ENCODE results near the gene SEMA6D. TPM values are rescaled to one million over a fixed set of nuclear protein-coding genes. Genes with fewer than 3 reads are reported as not detected.

The SEMA6D gene
- polyA plus RNA-seq, 1 donor from 2014 or later = 108 TPM

- Histone ChIP-seq H3K4me2 (ENCODE audit: low read length) (no peak overlapping the region), H3K27me3 (ENCODE audit: insufficient read depth, low read depth, low read length) (no peaks in the 10 kb centered on the region), H3K9me3 (ENCODE audit: low read length) (no peaks in the 10 kb centered on the region), H3K4me3 (ENCODE audit: low read length) (no peak overlapping the region), H3K79me2 (replicated peaks; ENCODE audit: insufficient read depth, low read length) (no peaks in the 10 kb centered on the region), H3K9ac (ENCODE audit: low read length) (no peak overlapping the region), H3K36me3 (ENCODE audit: insufficient read depth, low read length) (peaks cover 5% of the 10 kb centered on the region), H3F3A (ENCODE audit: insufficient read depth, low read length, poor library complexity, severe bottlenecking) (no peaks in the 10 kb centered on the region), H2AFZ (ENCODE audit: low read depth, low read length) (no peak overlapping the region), H3K9me2 (ENCODE audit: insufficient read depth, low read length) (no peaks in the 10 kb centered on the region), H4K20me1 (ENCODE audit: insufficient read depth) (no peaks in the 10 kb centered on the region), H3K27ac (ENCODE audit: low read length) (no peak overlapping the region)
- TF ChIP-seq EZH2 (IDR thresholded peaks at IDR 0.05; ENCODE audit: borderline replicate concordance, insufficient read depth, low read length, poor library complexity, severe bottlenecking) = no peak
Measured at GRCh38 chr15:47742742-47743141, 25.4 kb downstream of the SEMA6D start.

GRCh38 chr15:47743385-47743784, 26.1 kb downstream of the SEMA6D start:
- Histone ChIP-seq H3K4me2 (ENCODE audit: low read length) (no peak overlapping the region), H3K79me2 (replicated peaks; ENCODE audit: insufficient read depth, low read length) (no peaks in the 10 kb centered on the region), H3K36me3 (ENCODE audit: insufficient read depth, low read length) (peaks cover 5% of the 10 kb centered on the region)

GRCh38 chr15:47743886-47744285, 26.6 kb downstream of the SEMA6D start:
- Histone ChIP-seq H3K27ac (ENCODE audit: low read length) (no peak overlapping the region), H3K9ac (ENCODE audit: low read length) (no peak overlapping the region), H3F3A (ENCODE audit: insufficient read depth, low read length, poor library complexity, severe bottlenecking) (no peaks in the 10 kb centered on the region), H3K4me2 (ENCODE audit: low read length) (no peak overlapping the region), H3K9me2 (ENCODE audit: insufficient read depth, low read length) (no peaks in the 10 kb centered on the region), H2AFZ (ENCODE audit: low read depth, low read length) (no peak overlapping the region), H3K27me3 (ENCODE audit: insufficient read depth, low read depth, low read length) (no peaks in the 10 kb centered on the region), H4K20me1 (ENCODE audit: insufficient read depth) (no peaks in the 10 kb centered on the region), H3K79me2 (replicated peaks; ENCODE audit: insufficient read depth, low read length) (no peaks in the 10 kb centered on the region), H3K9me3 (ENCODE audit: low read length) (no peaks in the 10 kb centered on the region), H3K4me3 (ENCODE audit: low read length) (no peak overlapping the region), H3K36me3 (ENCODE audit: insufficient read depth, low read length) (peaks cover 5% of the 10 kb centered on the region)
- TF ChIP-seq REST (IDR thresholded peaks at IDR 0.05; ENCODE audit: borderline replicate concordance) (no peak), SMC3 (conservative IDR thresholded peaks at IDR 0.05; ENCODE audit: poor library complexity) (no peak), EP300 (conservative IDR thresholded peaks at IDR 0.05; ENCODE audit: poor library complexity, severe bottlenecking) (no peak), EZH2 (IDR thresholded peaks at IDR 0.05; ENCODE audit: borderline replicate concordance, insufficient read depth, low read length, poor library complexity, severe bottlenecking) (no peak), TAF1 (IDR thresholded peaks at IDR 0.05; ENCODE audit: low read depth) (no peak), MXI1 (conservative IDR thresholded peaks at IDR 0.05; ENCODE audit: poor library complexity, severe bottlenecking) (no peak), CTCF (IDR thresholded peaks at IDR 0.05; ENCODE audit: poor library complexity, severe bottlenecking) (no peak), POLR2AphosphoS5 (IDR thresholded peaks at IDR 0.05) (no peak)

More at GRCh38 chr15:47743385-47743784, 26.1 kb downstream of the SEMA6D start:
- H3K9ac ChIP-seq (ENCODE audit: low read length) = no peak overlapping the region
- no peaks in the 10 kb centered on the region for H3F3A ChIP-seq (ENCODE audit: insufficient read depth, low read length, poor library complexity, severe bottlenecking)
- H4K20me1 ChIP-seq (ENCODE audit: insufficient read depth) = no peaks in the 10 kb centered on the region
- H3K27me3 ChIP-seq (ENCODE audit: insufficient read depth, low read depth, low read length) = no peaks in the 10 kb centered on the region
- no peak overlapping the region for H2AFZ ChIP-seq (ENCODE audit: low read depth, low read length)
- H3K27ac ChIP-seq (ENCODE audit: low read length) = no peak overlapping the region
- no peak overlapping the region for H3K4me3 ChIP-seq (ENCODE audit: low read length)
- H3K9me2 ChIP-seq (ENCODE audit: insufficient read depth, low read length) = no peaks in the 10 kb centered on the region
- no peak for TF ChIP-seq TAF1 (IDR thresholded peaks at IDR 0.05; ENCODE audit: low read depth)
- no peak for TF ChIP-seq EZH2 (IDR thresholded peaks at IDR 0.05; ENCODE audit: borderline replicate concordance, insufficient read depth, low read length, poor library complexity, severe bottlenecking)
- TF ChIP-seq EP300 (conservative IDR thresholded peaks at IDR 0.05; ENCODE audit: poor library complexity, severe bottlenecking) = no peak
- TF ChIP-seq SMC3 (conservative IDR thresholded peaks at IDR 0.05; ENCODE audit: poor library complexity) = no peak
- TF ChIP-seq MXI1 (conservative IDR thresholded peaks at IDR 0.05; ENCODE audit: poor library complexity, severe bottlenecking) = no peak
- TF ChIP-seq POLR2AphosphoS5 (IDR thresholded peaks at IDR 0.05) = no peak
- TF ChIP-seq RAD21 (conservative IDR thresholded peaks at IDR 0.05) = no peak
- no peak for TF ChIP-seq REST (IDR thresholded peaks at IDR 0.05; ENCODE audit: borderline replicate concordance)
- H3K9me3 ChIP-seq (ENCODE audit: low read length) = no peaks in the 10 kb centered on the region
